ENCODE results near the gene ROCK2. TPM values are rescaled to one million over a fixed set of nuclear protein-coding genes. Genes with fewer than 3 reads are reported as not detected.

The ROCK2 gene
- total and polyA plus RNA-seq, 4 donors, result 5.3 to 31.0 (median 12.2) TPM

DNA sequence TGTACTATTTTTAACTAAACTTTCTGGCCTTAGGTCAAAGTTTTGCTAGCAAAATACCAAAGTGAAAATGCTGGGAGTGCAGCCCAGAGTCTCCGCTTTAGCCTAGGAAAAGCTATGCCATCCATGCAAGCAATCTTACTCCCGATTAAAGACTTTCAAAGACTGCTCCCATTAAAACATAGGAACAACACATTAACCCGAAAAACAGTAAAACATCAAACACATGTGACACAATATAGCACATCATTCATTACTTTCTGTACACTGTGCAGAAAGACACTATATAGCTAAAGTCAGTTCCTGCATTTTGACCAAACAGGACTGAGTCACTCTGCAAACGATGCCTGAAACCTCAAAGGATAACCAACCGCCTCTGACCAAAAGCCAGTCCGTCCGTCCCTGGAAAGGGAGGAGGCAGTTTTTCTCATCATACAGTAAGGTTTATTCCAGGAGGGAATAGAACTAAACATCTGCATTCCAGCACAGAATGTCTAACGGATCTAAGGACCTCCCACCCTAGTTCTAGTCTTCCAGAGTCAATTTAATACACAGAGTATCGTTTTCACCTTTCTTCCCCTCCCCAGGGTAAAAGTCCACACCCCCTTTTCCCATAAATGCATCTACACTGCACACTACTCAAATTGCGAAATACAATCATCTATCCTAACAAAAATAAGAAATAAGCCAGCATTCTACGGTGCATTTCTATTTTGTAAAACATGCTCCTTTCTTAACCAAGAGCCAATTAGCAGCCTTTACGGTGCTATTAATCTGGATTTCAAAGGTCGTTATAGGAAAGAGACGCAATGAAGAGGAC lies 1.7 kb downstream of the ROCK2 start:
- Histone ChIP-seq H3K9me3 (ENCODE audit: control insufficient read depth in 4 of 4, low read length in 3 of 4) (no peaks in the 10 kb centered on the region), H3K27ac (ENCODE audit: low read depth in 1 of 2, low read length in 2 of 2) (peak overlapping the region; percentile 95 to 97), H3K27me3 (ENCODE audit: control insufficient read depth in 4 of 4, insufficient read depth in 4 of 4, low read length in 3 of 4) (no peaks in the 10 kb centered on the region), H3K4me1 (ENCODE audit: control insufficient read depth in 4 of 4, insufficient read depth in 4 of 4, low read length in 3 of 4) (peaks cover 1 to 51% (median 30%) of the 10 kb centered on the region in 4 donors), H3K9ac (ENCODE audit: low read depth in 1 of 2, low read length in 2 of 2) (peak overlapping the region; percentile 67 to 80), H3K4me3 (ENCODE audit: low read depth in 1 of 3, low read length in 3 of 3) (peak overlapping the region; percentile 80 to 99 (median 96)), H3K36me3 (ENCODE audit: control insufficient read depth in 4 of 4, insufficient read depth in 3 of 4, low read depth in 1 of 4, low read length in 3 of 4) (no peaks in the 10 kb centered on the region)
- no peak for DNase-seq (ENCODE audit: low spot score)
- TF ChIP-seq YY1 (IDR thresholded peaks at IDR 0.05) (peak; percentile 39), EGR1 (IDR thresholded peaks at IDR 0.05; ENCODE audit: low read depth in 2 of 2) (peak in 1 of 2 donors; percentile 19), TAF1 (conservative IDR thresholded peaks at IDR 0.05) (peak; percentile 18), HNF4G (IDR thresholded peaks at IDR 0.05) (peak; percentile 31), SP1 (IDR thresholded peaks at IDR 0.05) (no peak), HNF4A (conservative IDR thresholded peaks at IDR 0.05) (peak; percentile 65 to 75), RXRA (IDR thresholded peaks at IDR 0.05) (peak in 1 of 2 donors; percentile 5), ZBTB33 (IDR thresholded peaks at IDR 0.05) (peak; percentile 25), FOXA2 (IDR thresholded peaks at IDR 0.05) (no peak), REST (IDR thresholded peaks at IDR 0.05) (peak; percentile 67), RAD21 (IDR thresholded peaks at IDR 0.05) (peak; percentile 31 to 33), JUND (IDR thresholded peaks at IDR 0.05) (peak in 1 of 2 donors; percentile 36), NR2F2 (IDR thresholded peaks at IDR 0.05) (no peak)
- TF ChIP-seq, protein P1, sequence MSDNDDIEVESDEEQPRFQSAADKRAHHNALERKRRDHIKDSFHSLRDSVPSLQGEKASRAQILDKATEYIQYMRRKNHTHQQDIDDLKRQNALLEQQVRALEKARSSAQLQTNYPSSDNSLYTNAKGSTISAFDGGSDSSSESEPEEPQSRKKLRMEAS (IDR thresholded peaks at IDR 0.05), result peak; percentile 50
- 4% methylated on average over 14 of the region's 14 CpGs for WGBS

DNA sequence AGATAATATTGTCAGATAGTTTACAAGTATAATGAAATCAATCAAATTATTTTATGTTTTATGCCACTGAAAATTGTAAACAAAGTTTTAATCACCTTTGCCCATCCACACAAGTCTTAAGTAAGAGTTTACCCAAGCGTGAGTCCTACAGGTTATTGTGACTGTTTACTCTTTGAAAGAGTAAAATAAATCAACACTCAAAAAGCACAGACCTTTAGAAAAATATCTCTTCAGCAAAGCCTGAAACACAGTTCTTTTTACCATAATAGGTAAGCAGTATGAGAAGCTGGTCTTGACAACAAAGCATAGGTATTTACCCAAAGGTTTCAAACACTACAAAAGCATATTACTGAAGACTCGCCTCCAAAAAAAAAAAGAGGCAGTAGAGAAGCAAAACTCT lies 3.7 kb downstream of the ROCK2 start:
- peak; percentile 52 for TF ChIP-seq FOXA2 (IDR thresholded peaks at IDR 0.05)
- no peak for TF ChIP-seq NR2F2 (IDR thresholded peaks at IDR 0.05)
- TF ChIP-seq, protein P1 (IDR thresholded peaks at IDR 0.05), result no peak
- peak; percentile 45 to 55 for TF ChIP-seq HNF4A (conservative IDR thresholded peaks at IDR 0.05)
- peak in 1 of 2 donors; percentile 24 for TF ChIP-seq RAD21 (IDR thresholded peaks at IDR 0.05)
- peak; percentile 13 for TF ChIP-seq HNF4G (IDR thresholded peaks at IDR 0.05)
- peak in 1 of 2 donors; percentile 17 for TF ChIP-seq RXRA (IDR thresholded peaks at IDR 0.05)
- TF ChIP-seq FOXA1 (IDR thresholded peaks at IDR 0.05), result no peak
- peak; percentile 17 for TF ChIP-seq SP1 (IDR thresholded peaks at IDR 0.05)
- WGBS, result 31% methylated on average over 2 of the region's 2 CpGs
- H3K27me3 ChIP-seq (ENCODE audit: control insufficient read depth in 4 of 4, insufficient read depth in 4 of 4, low read length in 3 of 4), result no peaks in the 10 kb centered on the region
- peak overlapping the region; percentile 39 to 48 for H3K27ac ChIP-seq (ENCODE audit: low read depth in 1 of 2, low read length in 2 of 2)
- no peaks in the 10 kb centered on the region for H3K9me3 ChIP-seq (ENCODE audit: control insufficient read depth in 4 of 4, low read length in 3 of 4)
- H3K36me3 ChIP-seq (ENCODE audit: control insufficient read depth in 4 of 4, insufficient read depth in 3 of 4, low read depth in 1 of 4, low read length in 3 of 4), result no peaks in the 10 kb centered on the region
- H3K4me1 ChIP-seq (ENCODE audit: control insufficient read depth in 4 of 4, insufficient read depth in 4 of 4, low read length in 3 of 4), result peaks cover 3 to 46% (median 30%) of the 10 kb centered on the region in 4 donors
- peak overlapping the region in 1 of 2 donors; percentile 32 for H3K9ac ChIP-seq (ENCODE audit: low read depth in 1 of 2, low read length in 2 of 2)
- no peak for DNase-seq (ENCODE audit: low spot score)
- H3K4me3 ChIP-seq (ENCODE audit: low read depth in 1 of 3, low read length in 3 of 3), result no peak overlapping the region
